H9 (cell line): Measurements from ENCODE around the gene PRPF40B. TPM values are rescaled to one million over a fixed set of nuclear protein-coding genes. Genes with fewer than 3 reads are reported as not detected.
A peak's percentile ranks its signal among the peaks of the same experiment; 100 is the strongest.

Experiments used
- DNase-seq: peaks from one replicate; pipeline ENCODE4 v3.0.0-alpha.2; 2017
- H2AFZ ChIP-seq: one replicate; pipeline ENCODE4 v1.6.1; 2013; ENCODE audit warnings: mild to moderate bottlenecking, low read length, control low read depth, moderate library complexity
- H2AK5ac ChIP-seq: 2 replicates; pipeline ENCODE4 v1.6.1; 2013; ENCODE audit warnings: low read length, control low read depth, mixed read lengths; ENCODE audit not compliant: insufficient read length
- H2BK120ac ChIP-seq: one replicate; pipeline ENCODE4 v1.6.1; 2013; ENCODE audit warnings: low read depth, mild to moderate bottlenecking, low read length, control low read depth, inconsistent platforms; ENCODE audit not compliant: poor library complexity, severe bottlenecking
- H2BK12ac ChIP-seq: 2 replicates; pipeline ENCODE4 v1.6.1; 2013; ENCODE audit warnings: low read length, control low read depth, mixed read lengths, low read depth; ENCODE audit not compliant: insufficient read length
- H2BK15ac ChIP-seq: 2 replicates; pipeline ENCODE4 v1.6.1; 2013; ENCODE audit warnings: low read depth, low read length, control low read depth
- H2BK20ac ChIP-seq: one replicate; pipeline ENCODE4 v1.6.1; 2013; ENCODE audit warnings: low read depth, mild to moderate bottlenecking, low read length, control low read depth, inconsistent platforms; ENCODE audit not compliant: poor library complexity, severe bottlenecking
- H2BK5ac ChIP-seq: 2 replicates; pipeline ENCODE4 v1.6.1; 2013; ENCODE audit warnings: low read length, control low read depth, mixed read lengths; ENCODE audit not compliant: insufficient read length
- H3K14ac ChIP-seq: 2 replicates; pipeline ENCODE4 v1.6.1; 2013; ENCODE audit warnings: low read length, control low read depth; ENCODE audit not compliant: insufficient read depth
- H3K18ac ChIP-seq: 2 replicates; pipeline ENCODE4 v1.6.1; 2013; ENCODE audit warnings: low read depth, mild to moderate bottlenecking, mixed read lengths, low read length, control low read depth; ENCODE audit not compliant: insufficient read length
- H3K23ac ChIP-seq: 2 replicates; pipeline ENCODE4 v1.6.1; 2013; ENCODE audit warnings: low read length, control low read depth, mixed read lengths, low read depth; ENCODE audit not compliant: insufficient read length
- H3K23me2 ChIP-seq: 2 replicates; pipeline ENCODE4 v1.6.1; 2013; ENCODE audit warnings: low read depth, mild to moderate bottlenecking, mixed read lengths, low read length, control low read depth; ENCODE audit not compliant: insufficient read length, poor library complexity, severe bottlenecking
- H3K27ac ChIP-seq: 2 replicates; pipeline ENCODE4 v1.5.1; 2013; ENCODE audit warnings: low read length, control low read depth, mixed read lengths, low read depth; ENCODE audit not compliant: insufficient read length
- H3K27me3 ChIP-seq: 2 replicates; pipeline ENCODE4 v1.6.1; 2013; ENCODE audit warnings: low read length, control low read depth, inconsistent platforms; ENCODE audit not compliant: insufficient read depth
- H3K4ac ChIP-seq: 2 replicates; pipeline ENCODE4 v1.6.1; 2013; ENCODE audit warnings: low read depth, mild to moderate bottlenecking, control low read depth, inconsistent platforms, low read length, moderate library complexity
- H3K4me1 ChIP-seq: 2 replicates; pipeline ENCODE4 v1.6.1; 2013; ENCODE audit warnings: low read length, control low read depth, inconsistent platforms; ENCODE audit not compliant: insufficient read depth
- H3K4me2 ChIP-seq: 2 replicates; pipeline ENCODE4 v1.6.1; 2013; ENCODE audit warnings: low read length, control low read depth, mixed read lengths; ENCODE audit not compliant: insufficient read length, insufficient read depth
- H3K56ac ChIP-seq: 2 replicates; pipeline ENCODE4 v1.6.1; 2013; ENCODE audit warnings: low read depth, mild to moderate bottlenecking, mixed read lengths, low read length, control low read depth; ENCODE audit not compliant: insufficient read length
- H3K79me1 ChIP-seq: 2 replicates; pipeline ENCODE4 v1.6.1; 2013; ENCODE audit warnings: low read depth, mild to moderate bottlenecking, moderate library complexity, low read length, control low read depth, inconsistent platforms; ENCODE audit not compliant: insufficient read depth, poor library complexity, severe bottlenecking
- H3K79me2 ChIP-seq: 2 replicates; pipeline ENCODE4 v1.6.1; 2013; ENCODE audit warnings: low read length, control low read depth, inconsistent platforms; ENCODE audit not compliant: insufficient read depth
- H3K9ac ChIP-seq: 2 replicates; pipeline ENCODE4 v1.6.1; 2013; ENCODE audit warnings: low read length, control low read depth, mixed read lengths; ENCODE audit not compliant: insufficient read length; ENCODE audit errors: extremely low read depth
- H3K9me3 ChIP-seq: one replicate; pipeline ENCODE4 v1.6.1; 2013; ENCODE audit warnings: low read depth, low read length, inconsistent platforms; ENCODE audit not compliant: control insufficient read depth
- H3T11ph ChIP-seq: one replicate; pipeline ENCODE4 v1.6.1; 2013; ENCODE audit warnings: mild to moderate bottlenecking, low read length, control low read depth, inconsistent platforms
- H4K20me1 ChIP-seq: one replicate; pipeline ENCODE4 v1.6.1; 2013; ENCODE audit not compliant: control insufficient read depth, insufficient read length, insufficient read depth
- H4K5ac ChIP-seq: 2 replicates; pipeline ENCODE4 v1.6.1; 2013; ENCODE audit warnings: low read depth, mild to moderate bottlenecking, mixed read lengths, low read length, control low read depth; ENCODE audit not compliant: insufficient read length
- H4K8ac ChIP-seq: replicated peaks from 2 replicates; pipeline ENCODE4 v1.6.1; 2013; ENCODE audit warnings: low read length, control low read depth, mixed read lengths, low read depth; ENCODE audit not compliant: insufficient read length
- H4K91ac ChIP-seq: 2 replicates; pipeline ENCODE4 v1.6.1; 2013; ENCODE audit warnings: low read depth, mild to moderate bottlenecking, moderate library complexity, mixed read lengths, low read length, control low read depth; ENCODE audit not compliant: insufficient read length
- H3K27ac Mint-ChIP-seq, 3 experiments: 2 replicates in 2 of 3; 3 replicates in 1 of 3; pipeline ENCODE4 v1.8.0; 2020 to 2021; ENCODE audit warnings: mixed read lengths in 3 of 3, mild to moderate bottlenecking in 1 of 3, moderate library complexity in 1 of 3
- H3K27me3 Mint-ChIP-seq: 2 replicates; pipeline ENCODE4 v1.8.0; 2021; ENCODE audit warnings: low read depth, mild to moderate bottlenecking, moderate library complexity, mixed read lengths
- H3K36me3 Mint-ChIP-seq, 3 experiments: 2 replicates in 2 of 3; 3 replicates in 1 of 3; pipeline ENCODE4 v1.8.0; 2020 to 2021; ENCODE audit warnings: low read depth in 3 of 3, mixed read lengths in 3 of 3; ENCODE audit not compliant: insufficient read depth in 1 of 3
- H3K4me1 Mint-ChIP-seq, 2 experiments: 2 replicates each; pipeline ENCODE4 v1.8.0; 2020; ENCODE audit warnings: mixed read lengths in 2 of 2
- H3K4me3 Mint-ChIP-seq, 2 experiments: 2 replicates in 1 of 2; 3 replicates in 1 of 2; pipeline ENCODE4 v1.8.0; 2020 to 2021; ENCODE audit warnings: mild to moderate bottlenecking in 2 of 2, mixed read lengths in 2 of 2, moderate library complexity in 1 of 2
- H3K9me3 Mint-ChIP-seq, 2 experiments: 2 replicates in 1 of 2; 3 replicates in 1 of 2; pipeline ENCODE4 v1.8.0; 2020; ENCODE audit warnings: mild to moderate bottlenecking in 2 of 2, mixed read lengths in 2 of 2, moderate library complexity in 1 of 2
- CTCF ChIP-seq: fragments of 200-600 bp; sonication (generic); conservative IDR thresholded peaks from 3 replicates; pipeline ENCODE4 v1.8.0; 2021; ENCODE audit warnings: antibody characterized with exemption, mild to moderate bottlenecking
- WGBS: extraction: QIAGEN DNeasy Blood & Tissue Kit; methylation state at CpG from one replicate; pipeline ENCODE4 v1.1.7; 2013; ENCODE audit warnings: missing lambda C conversion rate, low lambda C conversion rate, mixed read lengths; ENCODE audit not compliant: insufficient read length; ENCODE audit errors: extremely low coverage; 5-methylcytosine and 5-hydroxymethylcytosine counted together
- total RNA-seq: library from RNA; stranded (reverse); gene quantifications from 2 replicates; pipeline ENCODE4 v1.2.1, GENCODE V29; 2021

PRPF40B gene
- total RNA-seq, 1 experiment from 2014 or later, result 19.0 TPM

- H3K27ac ChIP-seq, result no peak overlapping the region
- WGBS, result no CpG with 5 or more reads among the region's 10 CpGs
These were observed 20.7 kb downstream of the PRPF40B start for GRCh38 chr12:49643961-49644619.

More at GRCh38 chr12:49643961-49644619, 20.7 kb downstream of the PRPF40B start:
- no peak overlapping the region for H3K4me3 Mint-ChIP-seq
- Histone ChIP-seq H3K14ac (no peak overlapping the region), H2AK5ac (no peak overlapping the region), H3T11ph (no peak overlapping the region), H4K5ac (no peak overlapping the region), H3K4me2 (no peak overlapping the region), H3K23ac (no peak overlapping the region), H2BK120ac (no peak overlapping the region), H4K20me1 (no peaks in the 10 kb centered on the region), H2BK15ac (no peak overlapping the region), H3K9me3 (no peaks in the 10 kb centered on the region), H4K8ac (no peak overlapping the region), H4K91ac (no peak overlapping the region), H3K4ac (no peak overlapping the region), H3K9ac (no peak overlapping the region), H3K27me3 (no peaks in the 10 kb centered on the region), H2BK12ac (no peak overlapping the region), H2AFZ (no peak overlapping the region), H2BK20ac (no peak overlapping the region), H3K79me1 (no peaks in the 10 kb centered on the region), H2BK5ac (no peak overlapping the region), H3K56ac (no peak overlapping the region), H3K4me1 (no peaks in the 10 kb centered on the region), H3K18ac (no peak overlapping the region), H3K23me2 (no peaks in the 10 kb centered on the region), H3K79me2 (no peaks in the 10 kb centered on the region)
- H3K4me1 Mint-ChIP-seq, result peaks cover 18 to 19% of the 10 kb centered on the region in 2 experiments
- H3K27ac Mint-ChIP-seq, result peak overlapping the region in 1 of 3 experiments; percentile 93; a peak in 1 of 7 replicates
- DNase-seq, result no peak
- H3K36me3 Mint-ChIP-seq, result peaks cover 29 to 68% (median 63%) of the 10 kb centered on the region in 3 experiments
- H3K27me3 Mint-ChIP-seq, result no peaks in the 10 kb centered on the region
- TF ChIP-seq CTCF, result no peak
- H3K9me3 Mint-ChIP-seq, result no peaks in the 10 kb centered on the region
